GM12891 (cell line): ENCODE measurements around the gene IL13.

ENCODE experiments used
- PAX5 ChIP-seq: IDR thresholded peaks from 2 replicates; pipeline ENCODE4 v1.6.1; 2011; ENCODE audit warnings: low read length, moderate library complexity, mild to moderate bottlenecking; ENCODE audit not compliant: insufficient read depth, severe bottlenecking
- POLR2A ChIP-seq: IDR thresholded peaks from 2 replicates; pipeline ENCODE4 v1.6.1; 2011; ENCODE audit warnings: low read depth, low read length, control low read depth
- POLR2AphosphoS5 ChIP-seq: IDR thresholded peaks from 2 replicates; pipeline ENCODE4 v1.6.1; 2011; ENCODE audit warnings: low read depth, low read length, control low read depth
- POU2F2 ChIP-seq: IDR thresholded peaks from 2 replicates; pipeline ENCODE4 v1.6.1; 2011; ENCODE audit warnings: low read depth, mild to moderate bottlenecking, control low read depth, low read length, moderate library complexity
- TAF1 ChIP-seq: IDR thresholded peaks from 2 replicates; pipeline ENCODE4 v1.6.1; 2011; ENCODE audit warnings: low read depth, low read length, control low read depth

DNA sequence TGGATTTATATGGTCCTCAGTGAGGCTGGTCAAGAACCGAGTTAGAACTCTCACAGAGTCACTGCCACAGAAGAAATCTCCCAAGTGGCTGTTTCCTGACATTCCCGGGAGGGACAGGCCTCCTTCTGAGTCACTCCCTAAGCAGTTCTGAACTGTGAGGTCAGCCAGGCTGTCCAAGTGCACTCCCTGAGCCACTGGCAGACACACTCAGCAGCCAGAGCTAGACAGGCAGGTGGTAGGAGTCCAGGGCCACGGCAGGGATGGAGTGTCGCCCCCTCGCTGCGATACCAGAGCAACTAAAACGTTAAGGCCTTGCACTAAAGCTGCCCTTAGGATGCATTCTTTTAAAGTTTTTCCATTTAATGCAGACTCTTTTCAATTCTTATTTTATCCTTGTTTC, 19.2 kb downstream of the IL13 start:
- TF ChIP-seq POLR2A, result no peak
- TF ChIP-seq PAX5, result no peak
- TF ChIP-seq TAF1, result no peak
- TF ChIP-seq POLR2AphosphoS5, result no peak
- no peak for TF ChIP-seq POU2F2
